Measurements from ENCODE around the gene SORL1-AS1. TPM values are rescaled to one million over a fixed set of nuclear protein-coding genes. Genes with fewer than 3 reads are reported as not detected.

Gene SORL1-AS1

DNA sequence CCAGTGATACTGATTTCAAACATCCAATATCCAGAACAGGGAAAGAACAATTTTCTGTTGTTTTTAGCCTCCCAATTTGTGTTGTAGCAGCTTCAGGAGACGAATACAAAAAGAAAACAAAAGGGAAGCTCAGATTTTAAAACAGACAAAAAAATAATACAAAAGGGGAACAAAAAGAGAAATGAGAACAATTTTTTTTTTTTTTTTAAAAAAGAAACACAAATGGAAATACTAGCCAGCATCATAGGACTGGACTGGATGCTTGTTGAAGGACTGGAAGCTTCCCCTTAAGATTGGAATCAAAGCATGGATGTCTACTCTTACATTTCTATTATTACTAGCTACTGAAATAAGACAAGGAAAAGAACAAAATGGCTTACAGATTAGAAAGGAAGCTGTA lies 47.1 kb downstream of the SORL1-AS1 start:
- no peak overlapping the region for H3K27ac ChIP-seq (ENCODE audit: insufficient read depth, low read length, poor library complexity, severe bottlenecking)
- Mint-ChIP-seq H3K36me3 (peaks cover 4% of the 10 kb centered on the region), H3K27ac (no peak overlapping the region), H3K9me3 (peaks cover 0 to 13% (median 0%) of the 10 kb centered on the region in 7 donors), H3K4me3 (no peak overlapping the region), H3K27me3 (peaks cover 4% of the 10 kb centered on the region), H3K4me1 (no peaks in the 10 kb centered on the region)
- H3K4me3 ChIP-seq (ENCODE audit: low read depth, low read length): no peak overlapping the region
- DNase-seq: no peak
- no peaks in the 10 kb centered on the region for H3K27me3 ChIP-seq (ENCODE audit: control insufficient read depth, insufficient read depth, low read length)
- H3K9me3 ChIP-seq (ENCODE audit: control insufficient read depth in 2 of 2, low read length in 2 of 2): no peaks in the 10 kb centered on the region
- ATAC-seq (ENCODE audit: low read depth in 2 of 2): no peak
- no peaks in the 10 kb centered on the region for H3K36me3 ChIP-seq (ENCODE audit: control insufficient read depth, insufficient read depth, low read length)
- no peaks in the 10 kb centered on the region for H3K4me1 ChIP-seq (ENCODE audit: control insufficient read depth, insufficient read depth, low read length, poor library complexity, severe bottlenecking)

DNA sequence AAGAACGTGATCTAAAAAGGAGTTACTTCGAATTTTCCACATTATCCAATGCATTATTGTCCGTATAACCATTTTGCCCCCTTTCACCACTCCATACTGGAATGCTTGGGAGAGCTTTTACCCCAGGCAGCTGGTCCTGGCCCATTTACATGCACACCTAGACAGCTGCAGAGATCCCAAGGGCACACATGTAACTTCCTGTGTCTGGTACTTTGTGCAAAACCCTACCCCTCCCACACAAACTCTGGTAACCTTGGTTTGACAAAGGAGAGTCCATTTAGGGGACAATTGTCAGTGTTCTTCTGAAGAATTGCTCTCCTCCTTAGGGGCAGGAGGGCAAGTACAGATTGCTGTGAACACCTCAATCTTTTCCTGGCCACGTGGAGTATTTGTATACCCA lies 58.0 kb downstream of the SORL1-AS1 start:
- Mint-ChIP-seq H3K4me1 (peaks cover 0 to 13% (median 5%) of the 10 kb centered on the region in 4 donors), H3K36me3 (no peaks in the 10 kb centered on the region), H3K9me3 (peaks cover 0 to 3% (median 2%) of the 10 kb centered on the region in 7 donors), H3K27me3 (peaks cover 16% of the 10 kb centered on the region), H3K4me3 (no peak overlapping the region), H3K27ac (no peak overlapping the region)
- Histone ChIP-seq H3K27ac (ENCODE audit: insufficient read depth, low read length, poor library complexity, severe bottlenecking) (no peak overlapping the region), H3K36me3 (ENCODE audit: control insufficient read depth, insufficient read depth, low read length) (no peaks in the 10 kb centered on the region), H3K9me3 (ENCODE audit: control insufficient read depth in 2 of 2, low read length in 2 of 2) (peaks cover 0 to 3% of the 10 kb centered on the region in 2 experiments), H3K4me1 (ENCODE audit: control insufficient read depth, insufficient read depth, low read length, poor library complexity, severe bottlenecking) (no peaks in the 10 kb centered on the region), H3K27me3 (ENCODE audit: control insufficient read depth, insufficient read depth, low read length) (no peaks in the 10 kb centered on the region), H3K4me3 (ENCODE audit: low read depth, low read length) (no peak overlapping the region)
- peak in 1 of 3 donors; percentile 17 for DNase-seq
- no peak for ATAC-seq (ENCODE audit: low read depth in 2 of 2)

DNA sequence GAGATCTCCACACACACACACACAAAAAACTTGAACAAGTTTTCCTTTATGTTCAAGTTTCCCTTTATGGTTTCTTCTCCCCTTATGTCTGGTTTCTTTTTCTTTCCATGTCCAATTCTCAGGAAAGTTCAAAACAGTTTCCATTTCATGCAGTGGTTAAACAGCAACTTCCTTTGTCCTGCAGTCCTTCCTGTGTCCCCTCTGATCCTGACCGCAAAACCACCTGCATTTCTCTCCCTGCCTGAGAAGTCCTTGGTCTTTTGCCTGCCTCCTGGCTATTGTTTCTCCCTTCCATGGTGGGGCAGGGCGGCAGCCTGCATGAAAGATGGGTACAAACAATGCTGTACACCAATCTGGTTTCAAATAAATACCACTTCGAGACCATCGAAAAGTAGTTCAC lies 58.9 kb downstream of the SORL1-AS1 start:
- Mint-ChIP-seq H3K4me3 (no peak overlapping the region), H3K27me3 (peaks cover 16% of the 10 kb centered on the region), H3K4me1 (peaks cover 0 to 13% (median 5%) of the 10 kb centered on the region in 4 donors), H3K27ac (peak overlapping the region in 2 of 3 donors; percentile 13 to 68), H3K36me3 (no peaks in the 10 kb centered on the region), H3K9me3 (peaks cover 0 to 2% (median 0%) of the 10 kb centered on the region in 7 donors)
- no peak overlapping the region for H3K27ac ChIP-seq (ENCODE audit: insufficient read depth, low read length, poor library complexity, severe bottlenecking)
- no peak overlapping the region for H3K4me3 ChIP-seq (ENCODE audit: low read depth, low read length)
- no peaks in the 10 kb centered on the region for H3K4me1 ChIP-seq (ENCODE audit: control insufficient read depth, insufficient read depth, low read length, poor library complexity, severe bottlenecking)
- DNase-seq: no peak
- no peaks in the 10 kb centered on the region for H3K27me3 ChIP-seq (ENCODE audit: control insufficient read depth, insufficient read depth, low read length)
- H3K36me3 ChIP-seq (ENCODE audit: control insufficient read depth, insufficient read depth, low read length): no peaks in the 10 kb centered on the region
- no peaks in the 10 kb centered on the region for H3K9me3 ChIP-seq (ENCODE audit: control insufficient read depth in 2 of 2, low read length in 2 of 2)
- no peak for ATAC-seq (ENCODE audit: low read depth in 2 of 2)

DNA sequence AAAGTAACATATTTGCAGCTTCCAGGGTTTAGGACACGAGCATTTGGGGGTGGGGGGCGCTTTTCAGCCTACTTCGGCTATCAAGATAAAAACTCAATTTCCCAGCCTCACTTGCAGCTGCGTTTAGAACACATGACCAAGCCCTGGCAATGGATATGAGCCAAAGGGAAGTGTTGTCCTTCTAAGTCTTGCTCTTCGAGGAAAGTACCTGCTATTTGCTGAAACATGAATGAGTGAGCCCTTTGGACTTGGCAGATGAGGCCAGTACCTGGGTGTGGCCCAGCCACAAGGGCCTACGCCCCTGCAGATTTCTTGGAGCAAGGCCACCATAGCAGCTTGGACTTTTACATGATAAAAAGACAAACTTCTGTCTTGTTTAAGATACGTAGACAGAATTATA lies 60.9 kb downstream of the SORL1-AS1 start:
- H3K4me3 Mint-ChIP-seq: no peak overlapping the region
- Histone ChIP-seq H3K27ac (ENCODE audit: insufficient read depth, low read length, poor library complexity, severe bottlenecking) (no peak overlapping the region), H3K36me3 (ENCODE audit: control insufficient read depth, insufficient read depth, low read length) (no peaks in the 10 kb centered on the region), H3K27me3 (ENCODE audit: control insufficient read depth, insufficient read depth, low read length) (no peaks in the 10 kb centered on the region), H3K4me1 (ENCODE audit: control insufficient read depth, insufficient read depth, low read length, poor library complexity, severe bottlenecking) (no peaks in the 10 kb centered on the region), H3K4me3 (ENCODE audit: low read depth, low read length) (no peak overlapping the region), H3K9me3 (ENCODE audit: control insufficient read depth in 2 of 2, low read length in 2 of 2) (no peaks in the 10 kb centered on the region)
- no peaks in the 10 kb centered on the region for H3K36me3 Mint-ChIP-seq
- DNase-seq (no peak), ATAC-seq (ENCODE audit: low read depth in 2 of 2) (no peak)
- H3K27me3 Mint-ChIP-seq: peaks cover 9% of the 10 kb centered on the region
- H3K27ac Mint-ChIP-seq: no peak overlapping the region
- peaks cover 0 to 13% (median 5%) of the 10 kb centered on the region in 4 donors for H3K4me1 Mint-ChIP-seq
- H3K9me3 Mint-ChIP-seq: no peaks in the 10 kb centered on the region

- Mint-ChIP-seq H3K27ac (peak overlapping the region in 2 of 3 donors; percentile 10 to 34), H3K4me1 (peaks cover 2 to 8% (median 4%) of the 10 kb centered on the region in 4 donors), H3K9me3 (no peaks in the 10 kb centered on the region)
Measured at GRCh38 chr11:121389651-121390050, 63.1 kb downstream of the SORL1-AS1 start.

More at GRCh38 chr11:121389651-121390050, 63.1 kb downstream of the SORL1-AS1 start:
- DNase-seq (no peak), ATAC-seq (ENCODE audit: low read depth in 2 of 2) (no peak)
- Histone ChIP-seq H3K9me3 (ENCODE audit: control insufficient read depth in 2 of 2, low read length in 2 of 2) (no peaks in the 10 kb centered on the region), H3K36me3 (ENCODE audit: control insufficient read depth, insufficient read depth, low read length) (no peaks in the 10 kb centered on the region), H3K4me1 (ENCODE audit: control insufficient read depth, insufficient read depth, low read length, poor library complexity, severe bottlenecking) (no peaks in the 10 kb centered on the region), H3K4me3 (ENCODE audit: low read depth, low read length) (no peak overlapping the region), H3K27ac (ENCODE audit: insufficient read depth, low read length, poor library complexity, severe bottlenecking) (no peak overlapping the region), H3K27me3 (ENCODE audit: control insufficient read depth, insufficient read depth, low read length) (no peaks in the 10 kb centered on the region)
- Mint-ChIP-seq H3K36me3 (no peaks in the 10 kb centered on the region), H3K4me3 (no peak overlapping the region), H3K27me3 (peaks cover 4% of the 10 kb centered on the region)

Other genes starting within 250 kb of the SORL1-AS1 start
- 81.4 TPM for gene SC5D, start 160.2 kb downstream of the SORL1-AS1 start, total RNA-seq
- 10 to 100 TPM in 2 of 4 donors, 1 to 10 TPM in 2; 8.0 to 12.8 (median 9.6) TPM for gene SC5D, start 160.2 kb downstream of the SORL1-AS1 start, polyA plus RNA-seq
- 441 TPM for gene SORL1, start 653 bp downstream of the SORL1-AS1 start, total RNA-seq
- gene SORL1, start 653 bp downstream of the SORL1-AS1 start, polyA plus RNA-seq: 100 to 1,000 TPM; 143 to 169 (median 162) TPM

Measured in CD4-positive, CD25-positive, alpha-beta regulatory T cell (primary cell).